ENCODE measurements around the gene AP3M1. TPM values are rescaled to one million over a fixed set of nuclear protein-coding genes. Genes with fewer than 3 reads are reported as not detected.
A peak's percentile ranks its signal among the peaks of the same experiment; 100 is the strongest.

Gene AP3M1
- total RNA-seq, 2 experiments from 2014 or later: 35.4 to 42.2 TPM

DNA sequence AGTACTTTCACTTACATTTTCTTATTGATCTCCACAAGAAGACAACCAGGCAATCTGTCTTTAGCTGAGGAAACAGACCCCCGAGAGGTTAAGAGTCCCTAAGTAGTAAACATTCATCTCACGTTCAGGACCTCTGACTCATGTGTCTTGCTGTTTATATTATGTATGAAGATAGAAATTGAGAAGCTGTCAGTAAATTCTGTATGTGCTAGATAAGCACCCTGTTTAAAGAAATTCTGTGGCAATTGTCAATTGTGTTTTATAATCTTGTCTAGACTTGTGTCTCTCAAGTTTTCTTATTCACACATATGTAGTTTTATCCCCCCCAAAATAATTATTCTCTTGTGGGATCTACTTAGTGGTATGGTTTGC, 14.9 kb upstream of the AP3M1 start:
- no peaks in the 10 kb centered on the region for H3K27me3 Mint-ChIP-seq
- CTCF ChIA-PET: interaction anchor here (1.0 to 1.4 kb wide), 4 partner anchors 8 to 279 kb away, joined by 3 to 4 read pairs (median 3); no protein-coding TSS in a partner anchor
- H3K9me3 Mint-ChIP-seq: no peaks in the 10 kb centered on the region
- peaks cover 28% of the 10 kb centered on the region for H3K4me1 Mint-ChIP-seq (ENCODE audit: low read depth)
- ATAC-seq: no peak
- DNase-seq: no peak
- no peak overlapping the region for H3K4me3 Mint-ChIP-seq
- H3K27ac Mint-ChIP-seq: no peak overlapping the region
- TF ChIP-seq, protein P1, sequence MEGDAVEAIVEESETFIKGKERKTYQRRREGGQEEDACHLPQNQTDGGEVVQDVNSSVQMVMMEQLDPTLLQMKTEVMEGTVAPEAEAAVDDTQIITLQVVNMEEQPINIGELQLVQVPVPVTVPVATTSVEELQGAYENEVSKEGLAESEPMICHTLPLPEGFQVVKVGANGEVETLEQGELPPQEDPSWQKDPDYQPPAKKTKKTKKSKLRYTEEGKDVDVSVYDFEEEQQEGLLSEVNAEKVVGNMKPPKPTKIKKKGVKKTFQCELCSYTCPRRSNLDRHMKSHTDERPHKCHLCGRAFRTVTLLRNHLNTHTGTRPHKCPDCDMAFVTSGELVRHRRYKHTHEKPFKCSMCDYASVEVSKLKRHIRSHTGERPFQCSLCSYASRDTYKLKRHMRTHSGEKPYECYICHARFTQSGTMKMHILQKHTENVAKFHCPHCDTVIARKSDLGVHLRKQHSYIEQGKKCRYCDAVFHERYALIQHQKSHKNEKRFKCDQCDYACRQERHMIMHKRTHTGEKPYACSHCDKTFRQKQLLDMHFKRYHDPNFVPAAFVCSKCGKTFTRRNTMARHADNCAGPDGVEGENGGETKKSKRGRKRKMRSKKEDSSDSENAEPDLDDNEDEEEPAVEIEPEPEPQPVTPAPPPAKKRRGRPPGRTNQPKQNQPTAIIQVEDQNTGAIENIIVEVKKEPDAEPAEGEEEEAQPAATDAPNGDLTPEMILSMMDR (IDR thresholded peaks at IDR 0.05): no peak
- POLR2A ChIA-PET: interaction anchor here (0.6 to 1.9 kb wide), 7 partner anchors 9 to 862 kb away, joined by 3 to 5 read pairs (median 3); partner anchors contain the start of genes ADK and AP3M1
- H3K36me3 Mint-ChIP-seq (ENCODE audit: low read depth): peaks cover 7% of the 10 kb centered on the region
- intact Hi-C loops (cut with micrococcal nuclease): no loop called here

DNA sequence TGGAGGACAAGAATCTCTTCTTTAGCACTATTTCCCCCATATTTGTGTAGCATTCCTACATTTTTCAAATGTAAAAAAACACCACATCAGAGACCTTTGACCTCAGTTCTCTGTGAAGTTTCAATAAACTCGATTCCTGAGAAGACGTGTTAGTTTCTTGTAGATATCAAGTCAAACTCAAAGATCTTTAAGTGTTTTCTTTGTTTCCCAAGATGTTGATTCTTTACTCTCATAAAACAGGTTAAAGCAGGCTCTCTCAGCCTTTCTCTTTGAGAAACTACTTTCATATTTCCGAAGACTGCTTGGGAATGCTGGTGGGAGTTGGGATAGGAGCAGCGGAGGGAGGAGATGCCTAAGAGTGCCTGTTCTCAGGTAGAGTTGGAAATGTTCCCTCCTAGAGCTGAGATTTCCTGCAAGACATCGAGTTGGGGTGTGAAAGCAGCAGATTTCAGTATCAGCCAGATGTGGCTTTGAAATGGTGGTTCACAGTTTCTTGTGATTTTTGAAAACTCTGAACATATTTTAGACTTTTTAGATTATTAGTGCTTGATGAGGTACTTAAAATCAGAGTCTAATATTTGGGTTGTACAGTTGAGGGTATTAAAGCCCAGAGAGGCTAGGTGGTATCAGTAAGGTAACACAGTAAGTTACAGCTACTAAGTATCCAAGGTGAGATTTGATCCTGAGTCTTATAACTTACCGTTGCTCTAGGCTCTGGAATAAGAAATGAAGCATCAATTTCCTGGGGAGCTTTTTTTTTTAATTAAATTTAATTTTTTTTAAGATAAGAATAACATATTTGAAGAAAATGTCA, 14.3 kb upstream of the AP3M1 start:
- TF ChIP-seq, protein P1 (IDR thresholded peaks at IDR 0.05): no peak
- peaks cover 8% of the 10 kb centered on the region for H3K36me3 Mint-ChIP-seq (ENCODE audit: low read depth)
- DNase-seq: no peak
- no peaks in the 10 kb centered on the region for H3K27me3 Mint-ChIP-seq
- no peaks in the 10 kb centered on the region for H3K9me3 Mint-ChIP-seq
- H3K27ac Mint-ChIP-seq: peak overlapping the region; percentile 12
- ChIA-PET POLR2A (interaction anchor here (0.6 to 1.9 kb wide), 5 partner anchors 12 to 863 kb away, joined by 3 to 5 read pairs (median 4); partner anchors contain the start of genes ADK and AP3M1), CTCF (interaction anchor here (1.0 to 1.4 kb wide), 3 partner anchors 12 to 278 kb away, joined by 3 to 4 read pairs (median 3); no protein-coding TSS in a partner anchor)
- H3K4me1 Mint-ChIP-seq (ENCODE audit: low read depth): peaks cover 28% of the 10 kb centered on the region
- no peak overlapping the region for H3K4me3 Mint-ChIP-seq
- intact Hi-C loops (cut with micrococcal nuclease): no loop called here
- no peak for ATAC-seq

DNA sequence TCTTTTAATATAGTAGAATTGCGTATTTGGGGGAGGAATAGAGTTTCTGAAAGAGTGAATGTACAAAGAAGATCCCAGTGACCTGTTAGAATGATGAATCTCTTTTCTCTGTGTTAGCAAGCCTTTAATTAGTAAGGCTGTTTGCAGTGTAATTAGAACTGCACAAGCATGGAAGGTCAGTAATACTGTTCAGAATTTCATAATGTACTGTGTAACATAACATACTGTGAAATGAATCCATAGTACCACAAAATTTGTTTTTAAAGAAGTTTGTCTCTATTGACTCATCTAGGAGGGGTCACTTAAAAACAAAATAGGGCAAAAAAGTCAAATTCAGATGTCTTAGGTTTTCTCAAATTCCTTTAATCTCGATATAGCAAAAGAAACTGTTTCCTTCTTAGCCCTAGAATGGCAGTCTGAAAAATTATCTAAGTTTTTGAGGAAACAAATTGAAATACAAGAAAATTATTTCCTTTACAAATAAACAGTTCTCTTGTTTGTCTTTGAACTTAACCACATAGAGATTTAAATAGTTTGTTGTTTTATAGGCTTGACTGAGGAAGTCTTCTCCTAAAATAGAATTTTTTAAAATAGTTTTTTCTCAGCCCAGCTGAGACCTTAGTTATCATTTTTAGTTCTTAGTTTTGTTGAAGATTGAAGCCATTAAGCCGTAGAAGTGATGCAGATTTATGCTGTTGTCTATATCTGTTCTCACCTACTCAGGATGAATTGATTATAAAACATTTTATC, 12.9 kb upstream of the AP3M1 start:
- POLR2A ChIA-PET: no interaction called here
- DNase-seq (no peak), ATAC-seq (no peak)
- Mint-ChIP-seq H3K27ac (no peak overlapping the region), H3K9me3 (no peaks in the 10 kb centered on the region), H3K4me1 (ENCODE audit: low read depth) (peaks cover 25% of the 10 kb centered on the region), H3K36me3 (ENCODE audit: low read depth) (peaks cover 12% of the 10 kb centered on the region), H3K4me3 (no peak overlapping the region), H3K27me3 (no peaks in the 10 kb centered on the region)
- intact Hi-C loops (cut with micrococcal nuclease): no loop called here
- CTCF ChIA-PET: interaction anchor here (1.0 to 1.3 kb wide), 3 partner anchors 27 to 48 kb away, joined by 3 read pairs; no protein-coding TSS in a partner anchor
- TF ChIP-seq, protein P1 (IDR thresholded peaks at IDR 0.05): no peak

DNA sequence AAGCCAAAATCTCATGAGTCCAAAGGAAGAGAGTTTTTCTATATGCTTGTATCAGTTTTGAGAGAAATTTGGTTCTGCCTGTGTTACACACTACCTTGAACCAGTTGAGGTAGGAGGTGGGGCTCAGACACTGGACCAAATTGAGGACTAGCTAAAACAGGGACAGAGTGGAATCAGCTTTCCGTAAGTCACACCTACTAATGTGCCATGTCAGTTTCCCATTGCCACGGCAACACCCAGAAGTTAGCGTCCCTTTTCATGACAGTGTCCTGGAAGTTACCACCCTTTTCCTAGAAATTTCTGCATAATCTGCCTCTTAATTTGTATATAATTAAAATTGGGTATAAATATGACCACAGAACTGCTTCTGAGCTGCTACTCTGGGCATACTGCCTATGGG, 9.4 kb upstream of the AP3M1 start:
- no peaks in the 10 kb centered on the region for H3K9me3 Mint-ChIP-seq
- H3K36me3 Mint-ChIP-seq (ENCODE audit: low read depth): peaks cover 13% of the 10 kb centered on the region
- no peak for DNase-seq
- CTCF ChIA-PET: no interaction called here
- no peak overlapping the region for H3K27ac Mint-ChIP-seq
- intact Hi-C loops (cut with micrococcal nuclease): no loop called here
- peaks cover 18% of the 10 kb centered on the region for H3K4me1 Mint-ChIP-seq (ENCODE audit: low read depth)
- no peak overlapping the region for H3K4me3 Mint-ChIP-seq
- ATAC-seq: no peak
- POLR2A ChIA-PET: interaction anchor here (1.0 kb wide), 1 partner anchor 9 kb away, joined by 3 read pairs; the partner anchor contains the start of gene AP3M1
- TF ChIP-seq, protein P1 (IDR thresholded peaks at IDR 0.05): no peak
- H3K27me3 Mint-ChIP-seq: no peaks in the 10 kb centered on the region
